GM12892 (cell line): ENCODE results near the gene DGLUCY.

ENCODE experiments used
- POLR2A ChIP-seq: IDR thresholded peaks from 2 replicates; pipeline ENCODE4 v1.6.1; 2011; ENCODE audit warnings: low read depth, low read length, control low read depth
- POLR2AphosphoS5 ChIP-seq: IDR thresholded peaks from 2 replicates; pipeline ENCODE4 v1.6.1; 2011; ENCODE audit warnings: low read depth, low read length, control low read depth
- TAF1 ChIP-seq: IDR thresholded peaks from 2 replicates; pipeline ENCODE4 v1.6.1; 2011; ENCODE audit warnings: low read depth, mild to moderate bottlenecking, control low read depth, low read length, borderline replicate concordance

GRCh38 chr14:91214306-91214705, 100.4 kb downstream of the DGLUCY start:
- no peak for TF ChIP-seq POLR2A
- TF ChIP-seq POLR2AphosphoS5, result no peak
- no peak for TF ChIP-seq TAF1
